ENCODE data around the gene FAM221B. TPM values are rescaled to one million over a fixed set of nuclear protein-coding genes. Genes with fewer than 3 reads are reported as not detected.

FAM221B gene
- total and polyA plus RNA-seq, 2 of the 4 experiments (the other 2 are of a cell fraction), result not detected

DNA sequence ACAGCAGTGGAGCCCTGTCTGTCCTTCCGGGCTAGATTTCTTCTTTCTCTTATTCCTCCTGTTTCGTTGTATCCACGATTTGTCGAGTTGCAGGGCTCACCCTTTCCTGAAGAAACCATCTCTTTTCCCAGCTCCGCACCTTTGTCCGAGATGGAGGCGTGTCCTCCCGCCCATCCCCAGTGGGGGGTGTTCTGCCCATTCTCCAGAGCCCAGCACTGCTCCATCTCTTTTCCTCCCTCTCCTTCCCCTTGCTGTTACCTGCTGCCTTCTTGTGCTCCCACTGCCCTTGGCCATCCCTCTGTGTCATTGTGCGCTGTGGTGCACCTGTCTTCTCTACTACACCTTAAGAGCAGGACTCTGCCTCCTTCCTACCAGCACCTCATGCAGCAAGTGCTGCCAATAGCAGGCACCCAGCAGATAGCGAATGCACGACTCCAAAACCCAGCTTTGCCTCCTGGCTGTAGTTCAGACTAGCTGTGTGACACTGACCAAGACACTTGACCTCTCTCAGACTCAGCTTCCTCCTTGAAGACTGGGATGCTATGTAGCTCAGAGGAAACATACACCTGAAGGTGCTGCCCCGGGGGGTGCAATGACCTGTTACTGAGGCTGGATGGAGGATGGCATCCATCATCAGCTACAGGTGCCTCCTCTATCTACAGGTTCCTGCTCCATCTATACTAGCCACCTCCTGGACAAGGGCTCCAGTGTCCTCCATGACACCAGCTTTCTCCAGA lies 32.8 kb upstream of the FAM221B start:
- H3K27me3 ChIP-seq (ENCODE audit: control insufficient read depth, insufficient read depth, low read length), result peaks cover 39% of the 10 kb centered on the region
- no peak overlapping the region for H2BK120ac ChIP-seq (ENCODE audit: low read depth, low read length)
- no peak overlapping the region for H3K4me2 ChIP-seq (ENCODE audit: low read depth, low read length)
- ChIA-PET CTCF (no interaction called here), POLR2A (ENCODE audit: unreplicated experiment) (no interaction called here)
- no peak overlapping the region for H3K4me3 ChIP-seq (ENCODE audit: insufficient read depth, low read depth, low read length)
- H3K4me1 ChIP-seq (ENCODE audit: control insufficient read depth, insufficient read depth, low read length), result no peaks in the 10 kb centered on the region
- no peaks in the 10 kb centered on the region for H3K9me3 ChIP-seq (ENCODE audit: control insufficient read depth, insufficient read depth, low read length)
- intact Hi-C loops (cut with micrococcal nuclease) (no loop called here), dilution Hi-C loops (cut with HindIII; ENCODE audit: low sequenced_read_pairs, unreplicated experiment) (no loop called here), in situ Hi-C loops (cut with MboI; ENCODE audit: low sequenced_read_pairs) (no loop called here)
- no peak overlapping the region for H2BK5ac ChIP-seq (ENCODE audit: low read depth, low read length, poor library complexity, severe bottlenecking)
- no peak overlapping the region for H3K56ac ChIP-seq (ENCODE audit: extremely low read depth, insufficient read depth, low read length)
- no peak overlapping the region for H3K23ac ChIP-seq (ENCODE audit: low read depth, low read length)
- no peak overlapping the region for H2AK9ac ChIP-seq (replicated peaks; ENCODE audit: low read depth, low read length, poor library complexity)
- H4K5ac ChIP-seq (ENCODE audit: low read depth, low read length), result no peak overlapping the region
- H3K36me3 ChIP-seq (ENCODE audit: control insufficient read depth, insufficient read depth, low read length), result no peaks in the 10 kb centered on the region
- WGBS, 2 experiments (ENCODE audit: extremely low coverage in 2 of 2, insufficient read length in 1 of 2), result 100% methylated on average over 1 of the region's 12 CpGs; no CpG with 5 or more reads in 1 of the 2 experiments
- no peak overlapping the region for H2BK20ac ChIP-seq (ENCODE audit: low read depth, low read length)
- H3K9ac ChIP-seq (ENCODE audit: low read depth, low read length), result no peak overlapping the region
- no peak overlapping the region for H2BK15ac ChIP-seq (ENCODE audit: low read depth, low read length)
- no peak overlapping the region for H3K4ac ChIP-seq (ENCODE audit: low read depth, low read length)
- H3K27ac ChIP-seq (ENCODE audit: insufficient read depth, low read length), result no peak overlapping the region
- ATAC-seq (ENCODE audit: low read depth), result no peak
- BruUV-seq (replicated peaks), result no TSS peak
- H2AFZ ChIP-seq (replicated peaks; ENCODE audit: low read length, poor library complexity), result no peak overlapping the region
- H4K20me1 ChIP-seq (ENCODE audit: insufficient read depth, low read length), result no peaks in the 10 kb centered on the region
- H3K18ac ChIP-seq (ENCODE audit: low read depth, low read length), result no peak overlapping the region
- TF ChIP-seq MAFK (IDR thresholded peaks at IDR 0.05; ENCODE audit: low read depth, low read length), result no peak
- TF ChIP-seq, protein P1, sequence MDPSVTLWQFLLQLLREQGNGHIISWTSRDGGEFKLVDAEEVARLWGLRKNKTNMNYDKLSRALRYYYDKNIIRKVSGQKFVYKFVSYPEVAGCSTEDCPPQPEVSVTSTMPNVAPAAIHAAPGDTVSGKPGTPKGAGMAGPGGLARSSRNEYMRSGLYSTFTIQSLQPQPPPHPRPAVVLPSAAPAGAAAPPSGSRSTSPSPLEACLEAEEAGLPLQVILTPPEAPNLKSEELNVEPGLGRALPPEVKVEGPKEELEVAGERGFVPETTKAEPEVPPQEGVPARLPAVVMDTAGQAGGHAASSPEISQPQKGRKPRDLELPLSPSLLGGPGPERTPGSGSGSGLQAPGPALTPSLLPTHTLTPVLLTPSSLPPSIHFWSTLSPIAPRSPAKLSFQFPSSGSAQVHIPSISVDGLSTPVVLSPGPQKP (IDR thresholded peaks at IDR 0.05; ENCODE audit: borderline replicate concordance, low read depth, low read length), result no peak
- TF ChIP-seq RAD21 (IDR thresholded peaks at IDR 0.05; ENCODE audit: low read length), result no peak
- TF ChIP-seq POLR2A (IDR thresholded peaks at IDR 0.05; ENCODE audit: low read depth, low read length), result no peak
- TF ChIP-seq MXI1 (IDR thresholded peaks at IDR 0.05; ENCODE audit: borderline replicate concordance, low read depth, low read length), result no peak
- no peak overlapping the region for H4K91ac ChIP-seq (ENCODE audit: insufficient read depth, low read depth, low read length)
- H3K79me1 ChIP-seq (ENCODE audit: low read depth in 1 of 2, low read length in 2 of 2), result no peaks in the 10 kb centered on the region
- no peaks in the 10 kb centered on the region for H3K9me1 ChIP-seq (ENCODE audit: insufficient read depth, low read length)
- H3K14ac ChIP-seq (replicated peaks; ENCODE audit: low read depth, low read length), result no peak overlapping the region
- no peak for DNase-seq
- no peak overlapping the region for H2AK5ac ChIP-seq (ENCODE audit: low read depth, low read length)
- H4K8ac ChIP-seq (ENCODE audit: low read depth in 2 of 2, low read length in 2 of 2), result no peak overlapping the region
